ENCODE data around the gene GNG14. TPM values are rescaled to one million over a fixed set of nuclear protein-coding genes. Genes with fewer than 3 reads are reported as not detected.

Gene GNG14
- total and polyA plus RNA-seq, 2 of the 13 experiments (the other 11 are each of a cell fraction or from before 2014, with no cell fraction given): not detected

- TF ChIP-seq RXRB (CRISPR knock-in tag; IDR thresholded peaks at IDR 0.05; ENCODE audit: borderline replicate concordance): no peak
- no peak for TF ChIP-seq ZHX2 (IDR thresholded peaks at IDR 0.05; ENCODE audit: low read depth)
- TF ChIP-seq ZHX2 (CRISPR knock-in tag; IDR thresholded peaks at IDR 0.05; ENCODE audit: borderline replicate concordance): no peak
- no peak for TF ChIP-seq MXD4 (CRISPR knock-in tag; IDR thresholded peaks at IDR 0.05)
- no peak for TF ChIP-seq ZFP36 (IDR thresholded peaks at IDR 0.05; ENCODE audit: borderline replicate concordance, low read depth, low read length, partially characterized antibody)
- no peak for TF ChIP-seq ZSCAN31 (CRISPR knock-in tag; IDR thresholded peaks at IDR 0.05; ENCODE audit: low read depth)
- no peak for TF ChIP-seq ZBTB26 (CRISPR knock-in tag; IDR thresholded peaks at IDR 0.05; ENCODE audit: borderline replicate concordance)
- no peak for TF ChIP-seq ZNF17 (CRISPR knock-in tag; IDR thresholded peaks at IDR 0.05)
- TF ChIP-seq ZNF780A (CRISPR knock-in tag; IDR thresholded peaks at IDR 0.05): no peak
- no peak for TF ChIP-seq BHLHE40 (IDR thresholded peaks at IDR 0.05; ENCODE audit: low read length)
- no peak for TF ChIP-seq FOXC1 (CRISPR knock-in tag; IDR thresholded peaks at IDR 0.05; ENCODE audit: borderline replicate concordance)
- no peak for TF ChIP-seq ZNF318 (CRISPR knock-in tag; IDR thresholded peaks at IDR 0.05)
These were observed 21.3 kb upstream of the GNG14 start, which contains the start of the genes MAN2B1 and WDR83 (continued) for GRCh38 chr19:12666265-12667048.
